Panc1 (cell line): Measurements from ENCODE around the gene RHOH.

Source experiments
- CTCF ChIP-seq: fragments of 450-650 bp; IDR thresholded peaks from 2 replicates; pipeline ENCODE4 v1.5.1; 2017; ENCODE audit warnings: mild to moderate bottlenecking
- POLR2AphosphoS5 ChIP-seq: IDR thresholded peaks from 2 replicates; pipeline ENCODE4 v1.6.1; 2012; ENCODE audit warnings: mild to moderate bottlenecking, low read depth, low read length, moderate library complexity
- SIN3A ChIP-seq: IDR thresholded peaks from 2 replicates; pipeline ENCODE4 v1.6.1; 2012; ENCODE audit warnings: low read depth, mild to moderate bottlenecking, low read length, moderate library complexity, borderline replicate concordance; ENCODE audit not compliant: insufficient read depth
- TCF7L2 ChIP-seq: IDR thresholded peaks from 2 replicates; pipeline ENCODE4 v1.6.1; 2011; ENCODE audit warnings: mild to moderate bottlenecking, low read depth, low read length, inconsistent platforms
- TF ChIP-seq, protein P1 (sequence below), 2 experiments: IDR thresholded peaks; 2 replicates each; pipeline ENCODE4 v1.6.1; 2011 to 2012; ENCODE audit warnings: low read depth in 2 of 2, control low read depth in 1 of 2, low read length in 1 of 2, mild to moderate bottlenecking in 1 of 2, moderate library complexity in 1 of 2; ENCODE audit not compliant: insufficient read depth in 1 of 2

GRCh38 chr4:40205259-40206198, 8.7 kb downstream of the RHOH start:
- TF ChIP-seq CTCF (no peak), POLR2AphosphoS5 (no peak), TCF7L2 (no peak), SIN3A (no peak)
- TF ChIP-seq, protein P1, sequence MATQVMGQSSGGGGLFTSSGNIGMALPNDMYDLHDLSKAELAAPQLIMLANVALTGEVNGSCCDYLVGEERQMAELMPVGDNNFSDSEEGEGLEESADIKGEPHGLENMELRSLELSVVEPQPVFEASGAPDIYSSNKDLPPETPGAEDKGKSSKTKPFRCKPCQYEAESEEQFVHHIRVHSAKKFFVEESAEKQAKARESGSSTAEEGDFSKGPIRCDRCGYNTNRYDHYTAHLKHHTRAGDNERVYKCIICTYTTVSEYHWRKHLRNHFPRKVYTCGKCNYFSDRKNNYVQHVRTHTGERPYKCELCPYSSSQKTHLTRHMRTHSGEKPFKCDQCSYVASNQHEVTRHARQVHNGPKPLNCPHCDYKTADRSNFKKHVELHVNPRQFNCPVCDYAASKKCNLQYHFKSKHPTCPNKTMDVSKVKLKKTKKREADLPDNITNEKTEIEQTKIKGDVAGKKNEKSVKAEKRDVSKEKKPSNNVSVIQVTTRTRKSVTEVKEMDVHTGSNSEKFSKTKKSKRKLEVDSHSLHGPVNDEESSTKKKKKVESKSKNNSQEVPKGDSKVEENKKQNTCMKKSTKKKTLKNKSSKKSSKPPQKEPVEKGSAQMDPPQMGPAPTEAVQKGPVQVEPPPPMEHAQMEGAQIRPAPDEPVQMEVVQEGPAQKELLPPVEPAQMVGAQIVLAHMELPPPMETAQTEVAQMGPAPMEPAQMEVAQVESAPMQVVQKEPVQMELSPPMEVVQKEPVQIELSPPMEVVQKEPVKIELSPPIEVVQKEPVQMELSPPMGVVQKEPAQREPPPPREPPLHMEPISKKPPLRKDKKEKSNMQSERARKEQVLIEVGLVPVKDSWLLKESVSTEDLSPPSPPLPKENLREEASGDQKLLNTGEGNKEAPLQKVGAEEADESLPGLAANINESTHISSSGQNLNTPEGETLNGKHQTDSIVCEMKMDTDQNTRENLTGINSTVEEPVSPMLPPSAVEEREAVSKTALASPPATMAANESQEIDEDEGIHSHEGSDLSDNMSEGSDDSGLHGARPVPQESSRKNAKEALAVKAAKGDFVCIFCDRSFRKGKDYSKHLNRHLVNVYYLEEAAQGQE (IDR thresholded peaks at IDR 0.05; ENCODE audit: insufficient read depth in 1 of 2, low read depth in 2 of 2, low read length in 1 of 2): no peak
